HCT116 (cell line): ENCODE results near the gene AKAP1. TPM values are rescaled to one million over a fixed set of nuclear protein-coding genes. Genes with fewer than 3 reads are reported as not detected.
A peak's percentile ranks its signal among the peaks of the same experiment; 100 is the strongest.

Experiments used
- ATAC-seq: fragments of 200-7000 bp; cut with Tn5 transposase; 2 replicates; pipeline ENCODE4 v1.9.1; 2020; ENCODE audit warnings: mild to moderate bottlenecking, moderate library complexity
- BruUV-seq: library from RNA; stranded (reverse); fragments of 400-500 nt; replicated peaks from 2 replicates; lab custom pipeline; 2021; lab: Mats Ljungman, UMichigan
- CTCF ChIA-PET: fragments of 300-600 bp; sonication (Branson Sonifier 250); formaldehyde crosslinking; loops from one replicate; lab custom pipeline; 2021; ENCODE audit warnings: antibody characterized with exemption; lab: Charles Lee
- POLR2A ChIA-PET: fragments of 300-600, 350-600 bp; sonication (Branson Sonifier 250); formaldehyde crosslinking; loops from one replicate; lab custom pipeline; 2021; ENCODE audit warnings: antibody characterized with exemption; lab: Charles Lee
- RAD21 ChIA-PET, 2 experiments: fragments of 300-600 bp; sonication (Branson Sonifier 250); formaldehyde crosslinking; loops; one replicate each; lab custom pipeline; 2023; ENCODE audit warnings: low total read pairs in 2 of 2; ENCODE audit not compliant: uncharacterized antibody in 2 of 2, unreplicated experiment in 2 of 2, low non-redundant PET in 1 of 2; lab: Charles Lee
- DNase-seq: peaks from one replicate; pipeline ENCODE4 v3.0.0-alpha.2; 2010; ENCODE audit warnings: low read depth, low spot score
- H2AFZ ChIP-seq: fragments of 200-600 bp; shearing (Covaris generic), sonication (generic); 2 replicates; pipeline ENCODE4 v1.6.1; 2017; ENCODE audit warnings: low read depth, mixed run types, mixed read lengths, antibody characterized with exemption, low read length; ENCODE audit not compliant: poor library complexity, severe bottlenecking
- H3K27ac ChIP-seq: 2 replicates; pipeline ENCODE4 v1.5.1; 2012; ENCODE audit warnings: low read depth, low read length
- H3K27me3 ChIP-seq: fragments of 200-600 bp; sonication (generic); 2 replicates; pipeline ENCODE4 v1.6.1; 2016; ENCODE audit warnings: mixed run types, low read length, mixed read lengths; ENCODE audit not compliant: insufficient read depth
- H3K36me3 ChIP-seq, 2 experiments: fragments of 200-500 bp in 1 of 2; fragments of 200-600 bp in 1 of 2; sonication (Bioruptor generic) in 1 of 2; sonication (generic) in 1 of 2; 2 replicates each; pipeline versions ENCODE4 v1.5.1 to v1.6.1; 2014 to 2016; ENCODE audit warnings: low read length in 2 of 2, inconsistent platforms in 1 of 2, mixed read lengths in 1 of 2, mixed run types in 1 of 2; ENCODE audit not compliant: insufficient read depth in 2 of 2, control insufficient read depth in 1 of 2
- H3K4me1 ChIP-seq, 2 experiments: fragments of 200-600 bp in 1 of 2; sonication (generic) in 1 of 2; 2 replicates each; pipeline versions ENCODE4 v1.5.1 to v1.6.1; 2012 to 2017; ENCODE audit warnings: low read length in 2 of 2, inconsistent platforms in 1 of 2, mild to moderate bottlenecking in 1 of 2, mixed read lengths in 1 of 2, mixed run types in 1 of 2, moderate library complexity in 1 of 2; ENCODE audit not compliant: insufficient read depth in 2 of 2, control insufficient read depth in 1 of 2
- H3K4me2 ChIP-seq: fragments of 200-600 bp; sonication (generic); 2 replicates; pipeline ENCODE4 v1.6.1; 2017; ENCODE audit warnings: mixed run types, low read length, mixed read lengths
- H3K4me3 ChIP-seq, 2 experiments: fragments of 200-600 bp in 1 of 2; sonication (generic) in 1 of 2; replicated peaks in 1 of 2; 2 replicates each; pipeline ENCODE4 v1.5.1; 2011 to 2016; ENCODE audit warnings: low read length in 2 of 2, control low read depth in 1 of 2, low read depth in 1 of 2, mild to moderate bottlenecking in 1 of 2, mixed read lengths in 1 of 2, mixed run types in 1 of 2
- H3K79me2 ChIP-seq: fragments of 200-600 bp; sonication (generic); 2 replicates; pipeline ENCODE4 v1.6.1; 2017; ENCODE audit warnings: mild to moderate bottlenecking, mixed run types, low read length, moderate library complexity, mixed read lengths; ENCODE audit not compliant: insufficient read depth
- H3K9ac ChIP-seq: fragments of 200-600 bp; sonication (generic); 2 replicates; pipeline ENCODE4 v1.6.1; 2016; ENCODE audit warnings: low read length, mixed read lengths
- H3K9me2 ChIP-seq: fragments of 200-600 bp; sonication (generic), shearing (Covaris generic); 2 replicates; pipeline ENCODE4 v1.6.1; 2017; ENCODE audit warnings: mixed run types, mild to moderate bottlenecking, moderate library complexity; ENCODE audit not compliant: insufficient read depth
- H3K9me3 ChIP-seq, 2 experiments: fragments of 200-500 bp in 1 of 2; fragments of 200-600 bp in 1 of 2; sonication (Bioruptor generic) in 1 of 2; sonication (generic) in 1 of 2; 2 replicates each; pipeline ENCODE4 v1.6.1; 2014 to 2017; ENCODE audit warnings: low read length in 2 of 2, mixed read lengths in 2 of 2, inconsistent platforms in 1 of 2, low read depth in 1 of 2, mild to moderate bottlenecking in 1 of 2, mixed run types in 1 of 2, moderate library complexity in 1 of 2; ENCODE audit not compliant: control insufficient read depth in 1 of 2, insufficient read depth in 1 of 2
- H4K20me1 ChIP-seq: fragments of 200-600 bp; sonication (generic), shearing (Covaris generic); 2 replicates; pipeline ENCODE4 v1.6.1; 2017; ENCODE audit warnings: mixed run types, mild to moderate bottlenecking, moderate library complexity; ENCODE audit not compliant: insufficient read depth
- ATF3 ChIP-seq: IDR thresholded peaks from 2 replicates; pipeline ENCODE4 v1.6.1; 2012
- CBX3 ChIP-seq: IDR thresholded peaks from 2 replicates; pipeline ENCODE4 v1.6.1; 2012; ENCODE audit warnings: low read depth
- CEBPB ChIP-seq: IDR thresholded peaks from 2 replicates; pipeline ENCODE4 v1.6.1; 2012; ENCODE audit warnings: low read depth
- EGR1 ChIP-seq: IDR thresholded peaks from 2 replicates; pipeline ENCODE4 v1.6.1; 2012; ENCODE audit warnings: low read depth
- EZH2 ChIP-seq: fragments of 200-600 bp; sonication (generic); IDR thresholded peaks from 2 replicates; pipeline ENCODE4 v1.6.1; 2017; ENCODE audit warnings: antibody characterized with exemption, mixed run types
- EZH2phosphoT487 ChIP-seq: fragments of 200-600 bp; IDR thresholded peaks from 2 replicates; pipeline ENCODE4 v1.6.1; 2018; ENCODE audit warnings: antibody characterized with exemption, borderline replicate concordance
- JUND ChIP-seq: IDR thresholded peaks from 2 replicates; pipeline ENCODE4 v1.6.1; 2012
- MAX ChIP-seq: IDR thresholded peaks from 2 replicates; pipeline ENCODE4 v1.6.1; 2012
- POLR2AphosphoS5 ChIP-seq: IDR thresholded peaks from 2 replicates; pipeline ENCODE4 v1.6.1; 2011; ENCODE audit warnings: mild to moderate bottlenecking, low read depth, low read length, moderate library complexity
- RAD21 ChIP-seq: IDR thresholded peaks from 2 replicates; pipeline ENCODE4 v1.6.1; 2012; ENCODE audit warnings: low read depth, mild to moderate bottlenecking
- SIN3A ChIP-seq: IDR thresholded peaks from 2 replicates; pipeline ENCODE4 v1.6.1; 2012; ENCODE audit warnings: low read depth
- SP1 ChIP-seq: IDR thresholded peaks from 2 replicates; pipeline ENCODE4 v1.6.1; 2012; ENCODE audit warnings: low read depth
- SRF ChIP-seq: IDR thresholded peaks from 2 replicates; pipeline ENCODE4 v1.6.1; 2012; ENCODE audit warnings: low read depth
- ZBTB33 ChIP-seq: IDR thresholded peaks from 2 replicates; pipeline ENCODE4 v1.6.1; 2011; ENCODE audit warnings: mild to moderate bottlenecking, low read length, moderate library complexity; ENCODE audit not compliant: insufficient replicate concordance; ENCODE audit errors: extremely low read depth
- intact Hi-C: fragments of 100-400 bp; cut with micrococcal nuclease; formaldehyde crosslinking; loops from 2 replicates; pipeline ENCODE4 v1.10.0; 2022
- total RNA-seq: library from RNA; stranded (reverse); gene quantifications from one replicate; pipeline ENCODE4 v1.2.1, GENCODE V29; 2021; ENCODE audit not compliant: unreplicated experiment

Gene AKAP1
- total RNA-seq, 1 experiment from 2014 or later = 51.6 TPM

GRCh38 chr17:57145347-57145746 is 60.3 kb downstream of the AKAP1 start:
- H2AFZ ChIP-seq = no peak overlapping the region
- H3K4me3 ChIP-seq = no peak overlapping the region
- H3K4me1 ChIP-seq = peaks cover 0 to 4% of the 10 kb centered on the region in 2 experiments; a peak in 1 of 4 replicates
- no peak overlapping the region for H3K27ac ChIP-seq
- no peaks in the 10 kb centered on the region for H3K9me3 ChIP-seq
- ChIA-PET CTCF (interaction anchor here (2.2 kb wide), 1 partner anchor 602 kb away, joined by 8 read pairs; no protein-coding TSS in a partner anchor), RAD21 (no interaction called here), POLR2A (no interaction called here)
- TF ChIP-seq CBX3 = no peak
- no peak for TF ChIP-seq EGR1
- no peak for TF ChIP-seq JUND
- no peak overlapping the region for H3K4me2 ChIP-seq
- H3K79me2 ChIP-seq = no peaks in the 10 kb centered on the region
- H3K27me3 ChIP-seq = no peaks in the 10 kb centered on the region
- no peak for DNase-seq
- H4K20me1 ChIP-seq = no peaks in the 10 kb centered on the region
- H3K9ac ChIP-seq = no peak overlapping the region
- H3K36me3 ChIP-seq = no peaks in the 10 kb centered on the region
- no peak for ATAC-seq
- BruUV-seq = no TSS peak
- intact Hi-C loops = no loop called here
- no peaks in the 10 kb centered on the region for H3K9me2 ChIP-seq

- Histone ChIP-seq H3K27ac (no peak overlapping the region), H3K9me3 (no peaks in the 10 kb centered on the region), H3K79me2 (no peaks in the 10 kb centered on the region), H2AFZ (no peak overlapping the region), H3K9ac (no peak overlapping the region), H4K20me1 (no peaks in the 10 kb centered on the region), H3K4me3 (no peak overlapping the region), H3K9me2 (no peaks in the 10 kb centered on the region), H3K27me3 (no peaks in the 10 kb centered on the region), H3K36me3 (no peaks in the 10 kb centered on the region), H3K4me1 (peaks cover 0 to 4% of the 10 kb centered on the region in 2 experiments; a peak in 1 of 4 replicates), H3K4me2 (no peak overlapping the region)
- RAD21 ChIA-PET = no interaction called here
- no peak for DNase-seq
- no TSS peak for BruUV-seq
- POLR2A ChIA-PET = no interaction called here
- CTCF ChIA-PET = no interaction called here
- intact Hi-C loops = no loop called here
- ATAC-seq = peak; percentile 11; the same call in 1 of the 2 replicates
- TF ChIP-seq EZH2phosphoT487 = no peak
- no peak for TF ChIP-seq SRF
- TF ChIP-seq MAX = no peak
- TF ChIP-seq SIN3A = no peak
- no peak for TF ChIP-seq POLR2AphosphoS5
- TF ChIP-seq SP1 = no peak
- no peak for TF ChIP-seq ZBTB33
- no peak for TF ChIP-seq CEBPB
- TF ChIP-seq EZH2 = no peak
- no peak for TF ChIP-seq RAD21
- no peak for TF ChIP-seq ATF3
Measured at GRCh38 chr17:57146273-57146672, 61.2 kb downstream of the AKAP1 start.
